ENCODE results near the gene MAN1C1. TPM values are rescaled to one million over a fixed set of nuclear protein-coding genes. Genes with fewer than 3 reads are reported as not detected.

MAN1C1 gene
- total RNA-seq, 1 experiment from 2014 or later, result 16.8 TPM

GRCh38 chr1:25828491-25828890 lies 211.9 kb downstream of the MAN1C1 start (continued):
- TF ChIP-seq SMAD3 (CRISPR knock-in tag; IDR thresholded peaks at IDR 0.05; ENCODE audit: borderline replicate concordance) (no peak), ERG (CRISPR knock-in tag; IDR thresholded peaks at IDR 0.05) (no peak), E2F1 (CRISPR knock-in tag; IDR thresholded peaks at IDR 0.05) (no peak), FOXP1 (CRISPR knock-in tag; IDR thresholded peaks at IDR 0.05; ENCODE audit: borderline replicate concordance) (no peak), TCF7 (CRISPR knock-in tag; IDR thresholded peaks at IDR 0.05; ENCODE audit: low read depth) (no peak), USF2 (CRISPR knock-in tag; IDR thresholded peaks at IDR 0.05) (no peak), SP1 (CRISPR knock-in tag; conservative IDR thresholded peaks at IDR 0.05) (no peak)

GRCh38 chr1:25829046-25829445 lies 212.5 kb downstream of the MAN1C1 start:
- ChIA-PET CTCF (interaction anchor here (1.6 kb wide), 1 partner anchor 67 kb away, joined by 5 read pairs; no protein-coding TSS in a partner anchor), POLR2A (no interaction called here)
- Mint-ChIP-seq H3K27ac (no peak overlapping the region), H3K4me3 (no peak overlapping the region), H3K36me3 (peaks cover 54% of the 10 kb centered on the region), H3K9me3 (no peaks in the 10 kb centered on the region), H3K4me1 (no peaks in the 10 kb centered on the region), H3K27me3 (ENCODE audit: low read depth) (no peaks in the 10 kb centered on the region)
- TF ChIP-seq NFATC4 (CRISPR knock-in tag; IDR thresholded peaks at IDR 0.05) (no peak), GTF2I (CRISPR knock-in tag; conservative IDR thresholded peaks at IDR 0.05) (no peak), MYBL2 (CRISPR knock-in tag; IDR thresholded peaks at IDR 0.05) (no peak), HMGA2 (CRISPR knock-in tag; IDR thresholded peaks at IDR 0.05) (no peak), TCF7 (CRISPR knock-in tag; IDR thresholded peaks at IDR 0.05; ENCODE audit: low read depth) (no peak)
- DNase-seq (ENCODE audit: low spot score) (no peak), ATAC-seq (no peak)

- DNase-seq (ENCODE audit: low spot score) (no peak), ATAC-seq (no peak)
- ChIA-PET POLR2A (no interaction called here), CTCF (interaction anchor here (1.0 to 1.2 kb wide), 2 partner anchors 12 to 205 kb away, joined by 3 to 4 read pairs; partner anchors contain the start of gene MTFR1L)
- Mint-ChIP-seq H3K27ac (peak overlapping the region; percentile 68; the same call in 1 of the 2 replicates), H3K4me3 (no peak overlapping the region), H3K9me3 (no peaks in the 10 kb centered on the region), H3K27me3 (ENCODE audit: low read depth) (no peaks in the 10 kb centered on the region), H3K36me3 (peaks cover 75% of the 10 kb centered on the region), H3K4me1 (no peaks in the 10 kb centered on the region)
- TF ChIP-seq ZSCAN18 (CRISPR knock-in tag; IDR thresholded peaks at IDR 0.05) (no peak), GRHL2 (CRISPR knock-in tag; IDR thresholded peaks at IDR 0.05; ENCODE audit: insufficient replicate concordance, severe bottlenecking) (no peak), USF2 (CRISPR knock-in tag; IDR thresholded peaks at IDR 0.05) (no peak), ATF2 (CRISPR knock-in tag; IDR thresholded peaks at IDR 0.05; ENCODE audit: borderline replicate concordance, low read depth) (no peak), ZNF219 (CRISPR knock-in tag; IDR thresholded peaks at IDR 0.05; ENCODE audit: borderline replicate concordance) (no peak), SP1 (CRISPR knock-in tag; conservative IDR thresholded peaks at IDR 0.05) (no peak), RELA (CRISPR knock-in tag; IDR thresholded peaks at IDR 0.05; ENCODE audit: borderline replicate concordance) (no peak), ZBTB21 (CRISPR knock-in tag; IDR thresholded peaks at IDR 0.05; ENCODE audit: borderline replicate concordance) (no peak), FOXJ3 (CRISPR knock-in tag; IDR thresholded peaks at IDR 0.05; ENCODE audit: borderline replicate concordance) (no peak), CTCF (IDR thresholded peaks at IDR 0.05) (no peak), TCF7 (CRISPR knock-in tag; IDR thresholded peaks at IDR 0.05; ENCODE audit: low read depth) (no peak), JUN (CRISPR knock-in tag; IDR thresholded peaks at IDR 0.05) (no peak), PRRX2 (CRISPR knock-in tag; IDR thresholded peaks at IDR 0.05) (no peak)
These were observed 215.1 kb downstream of the MAN1C1 start for GRCh38 chr1:25831569-25832196.

All from WTC11 (cell line).